GM10266 (cell line): ENCODE results near the gene SAMD7.
A peak's percentile ranks its signal among the peaks of the same experiment; 100 is the strongest.

Experiments
- DNase-seq: peaks from one replicate; pipeline ENCODE4 v3.0.0; 2012; ENCODE audit errors: extremely low spot score
- CTCF ChIP-seq: IDR thresholded peaks from 2 replicates; pipeline ENCODE4 v1.5.1; 2012; ENCODE audit warnings: mild to moderate bottlenecking, low read depth; ENCODE audit not compliant: control insufficient read depth, insufficient read depth; ENCODE audit errors: missing control alignments

SAMD7 gene

GRCh38 chr3:169907944-169908343 lies 3.4 kb upstream of the SAMD7 start:
- DNase-seq = no peak
- TF ChIP-seq CTCF = no peak

GRCh38 chr3:169913323-169913722 lies 2.0 kb downstream of the SAMD7 start:
- no peak for DNase-seq

GRCh38 chr3:169914321-169914720 lies 2.9 kb downstream of the SAMD7 start:
- no peak for DNase-seq
- no peak for TF ChIP-seq CTCF

More at GRCh38 chr3:169913323-169913722, 2.0 kb downstream of the SAMD7 start:
- no peak for TF ChIP-seq CTCF

- no peak for TF ChIP-seq CTCF
- no peak for DNase-seq
Observed at GRCh38 chr3:169923189-169923588, 11.8 kb downstream of the SAMD7 start.

GRCh38 chr3:169923831-169924230 lies 12.5 kb downstream of the SAMD7 start:
- no peak for TF ChIP-seq CTCF

GRCh38 chr3:169929830-169930519 lies 18.6 kb downstream of the SAMD7 start:
- peak; percentile 53 for TF ChIP-seq CTCF
- peak; percentile 48 for DNase-seq

More at GRCh38 chr3:169923831-169924230, 12.5 kb downstream of the SAMD7 start:
- DNase-seq = no peak

GRCh38 chr3:169930843-169931242 lies 19.5 kb downstream of the SAMD7 start:
- TF ChIP-seq CTCF = no peak
- no peak for DNase-seq
